ENCODE data around the gene CBX4. TPM values are rescaled to one million over a fixed set of nuclear protein-coding genes. Genes with fewer than 3 reads are reported as not detected.

CBX4 gene
- total RNA-seq = 24.7 TPM

GRCh38 chr17:79839356-79840268 lies at the start of gene CBX4:
Gene CBX4 (minus strand): TSS chr17:79839440. CDS start chr17:79839251, 189 bp downstream.

GRCh38 chr17:79796763-79797491 lies 42.3 kb downstream of the CBX4 start, which contains the start of gene CBX8:
Gene CBX8 (minus strand): TSS chr17:79797077. CDS start chr17:79796998, 79 bp downstream.

Other genes with a start within 250 kb of the CBX4 start
- 6.7 TPM for gene RBFOX3, start 228.4 kb downstream of the CBX4 start, total RNA-seq
- not detected for gene ENPP7, start 108.5 kb downstream of the CBX4 start, total RNA-seq
- 9.9 TPM for gene CBX2, start 61.3 kb downstream of the CBX4 start, total RNA-seq
- gene CBX8, start 42.4 kb downstream of the CBX4 start, total RNA-seq = 9.9 TPM
- gene TBC1D16, start 196.4 kb upstream of the CBX4 start, total RNA-seq = 35.5 TPM
- gene CCDC40, start 197.2 kb upstream of the CBX4 start, total RNA-seq = 14.3 TPM

Measured in diencephalon (tissue), 1 donor.